Measurements from ENCODE around the gene GALNT15.

Gene GALNT15

DNA sequence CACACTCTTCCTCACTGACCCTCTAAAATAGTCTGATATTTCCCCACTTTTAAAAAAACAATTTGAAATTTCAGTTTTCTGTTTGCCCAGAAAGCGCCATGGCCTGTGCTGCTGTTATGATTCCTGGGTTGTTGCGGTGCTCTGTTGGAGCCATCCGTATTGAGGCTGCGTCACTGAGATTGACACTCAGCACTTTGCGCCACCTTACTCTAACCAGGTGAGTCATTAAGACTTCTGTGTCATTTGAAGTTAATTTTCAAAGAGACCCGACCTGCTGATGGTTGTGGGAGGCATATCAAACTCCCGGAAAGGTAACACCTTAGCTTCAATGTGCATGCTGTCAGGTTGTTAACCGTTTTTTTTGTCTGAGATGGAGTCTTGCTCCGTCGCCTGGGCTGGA, 96.4 kb downstream of the GALNT15 start:
- DNase-seq: no peak

DNA sequence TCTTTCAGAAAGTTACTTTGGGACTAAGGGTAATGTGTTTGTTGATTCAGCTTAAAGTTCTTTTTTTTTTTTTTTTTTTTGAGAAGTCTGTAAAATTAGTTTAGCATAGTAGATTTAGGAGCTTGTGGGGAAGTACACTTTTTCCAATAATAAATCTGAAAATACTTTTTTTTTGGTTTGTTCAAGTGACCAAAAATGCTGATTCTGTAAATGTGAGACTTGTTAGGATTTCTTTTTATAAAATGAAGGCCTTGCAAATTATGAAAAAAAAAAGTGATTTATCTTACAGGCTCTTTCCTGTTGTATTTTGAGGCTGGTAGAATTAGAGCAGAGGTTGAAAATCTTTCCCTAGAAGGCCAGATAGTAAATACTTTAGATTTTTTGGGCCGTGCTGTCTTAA, 98.1 kb downstream of the GALNT15 start:
- intact Hi-C loops (cut with DNase I; ENCODE audit: low total_unique reads): no loop called here

More for the DNA sequence above, 96.4 kb downstream of the GALNT15 start:
- Histone ChIP-seq H3K4me3 (no peak overlapping the region), H3K36me3 (peaks cover 14 to 32% (median 26%) of the 10 kb centered on the region in 3 donors), H3K4me1 (peaks cover 0 to 22% (median 10%) of the 10 kb centered on the region in 4 donors), H3K27me3 (no peaks in the 10 kb centered on the region), H3K27ac (no peak overlapping the region), H3K9me3 (no peaks in the 10 kb centered on the region)
- intact Hi-C loops (cut with DNase I; ENCODE audit: low total_unique reads): no loop called here
- TF ChIP-seq, protein P1, sequence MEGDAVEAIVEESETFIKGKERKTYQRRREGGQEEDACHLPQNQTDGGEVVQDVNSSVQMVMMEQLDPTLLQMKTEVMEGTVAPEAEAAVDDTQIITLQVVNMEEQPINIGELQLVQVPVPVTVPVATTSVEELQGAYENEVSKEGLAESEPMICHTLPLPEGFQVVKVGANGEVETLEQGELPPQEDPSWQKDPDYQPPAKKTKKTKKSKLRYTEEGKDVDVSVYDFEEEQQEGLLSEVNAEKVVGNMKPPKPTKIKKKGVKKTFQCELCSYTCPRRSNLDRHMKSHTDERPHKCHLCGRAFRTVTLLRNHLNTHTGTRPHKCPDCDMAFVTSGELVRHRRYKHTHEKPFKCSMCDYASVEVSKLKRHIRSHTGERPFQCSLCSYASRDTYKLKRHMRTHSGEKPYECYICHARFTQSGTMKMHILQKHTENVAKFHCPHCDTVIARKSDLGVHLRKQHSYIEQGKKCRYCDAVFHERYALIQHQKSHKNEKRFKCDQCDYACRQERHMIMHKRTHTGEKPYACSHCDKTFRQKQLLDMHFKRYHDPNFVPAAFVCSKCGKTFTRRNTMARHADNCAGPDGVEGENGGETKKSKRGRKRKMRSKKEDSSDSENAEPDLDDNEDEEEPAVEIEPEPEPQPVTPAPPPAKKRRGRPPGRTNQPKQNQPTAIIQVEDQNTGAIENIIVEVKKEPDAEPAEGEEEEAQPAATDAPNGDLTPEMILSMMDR (IDR thresholded peaks at IDR 0.05): no peak

GRCh38 chr3:16273867-16274266, 99.4 kb downstream of the GALNT15 start:
- H3K4me3 ChIP-seq: no peak overlapping the region
- peaks cover 14 to 40% (median 26%) of the 10 kb centered on the region in 3 donors for H3K36me3 ChIP-seq
- DNase-seq: no peak
- intact Hi-C loops (cut with DNase I; ENCODE audit: low total_unique reads): no loop called here
- no peaks in the 10 kb centered on the region for H3K4me1 ChIP-seq
- no peaks in the 10 kb centered on the region for H3K27me3 ChIP-seq
- no peak overlapping the region for H3K27ac ChIP-seq
- TF ChIP-seq, protein P1 (IDR thresholded peaks at IDR 0.05): no peak
- no peaks in the 10 kb centered on the region for H3K9me3 ChIP-seq

More for the DNA sequence above, 98.1 kb downstream of the GALNT15 start:
- Histone ChIP-seq H3K9me3 (no peaks in the 10 kb centered on the region), H3K4me1 (peaks cover 0 to 8% (median 2%) of the 10 kb centered on the region in 4 donors), H3K27ac (no peak overlapping the region), H3K4me3 (no peak overlapping the region), H3K36me3 (peaks cover 14 to 40% (median 26%) of the 10 kb centered on the region in 3 donors), H3K27me3 (no peaks in the 10 kb centered on the region)
- TF ChIP-seq, protein P1 (IDR thresholded peaks at IDR 0.05): no peak
- DNase-seq: no peak

GRCh38 chr3:16277471-16277870, 103.0 kb downstream of the GALNT15 start:
- Histone ChIP-seq H3K4me1 (no peaks in the 10 kb centered on the region), H3K36me3 (peaks cover 0 to 20% (median 6%) of the 10 kb centered on the region in 3 donors), H3K9me3 (no peaks in the 10 kb centered on the region), H3K27ac (no peak overlapping the region), H3K27me3 (no peaks in the 10 kb centered on the region), H3K4me3 (no peak overlapping the region)
- TF ChIP-seq, protein P1 (IDR thresholded peaks at IDR 0.05): no peak
- intact Hi-C loops (cut with DNase I; ENCODE audit: low total_unique reads): no loop called here
- no peak for DNase-seq

DNA sequence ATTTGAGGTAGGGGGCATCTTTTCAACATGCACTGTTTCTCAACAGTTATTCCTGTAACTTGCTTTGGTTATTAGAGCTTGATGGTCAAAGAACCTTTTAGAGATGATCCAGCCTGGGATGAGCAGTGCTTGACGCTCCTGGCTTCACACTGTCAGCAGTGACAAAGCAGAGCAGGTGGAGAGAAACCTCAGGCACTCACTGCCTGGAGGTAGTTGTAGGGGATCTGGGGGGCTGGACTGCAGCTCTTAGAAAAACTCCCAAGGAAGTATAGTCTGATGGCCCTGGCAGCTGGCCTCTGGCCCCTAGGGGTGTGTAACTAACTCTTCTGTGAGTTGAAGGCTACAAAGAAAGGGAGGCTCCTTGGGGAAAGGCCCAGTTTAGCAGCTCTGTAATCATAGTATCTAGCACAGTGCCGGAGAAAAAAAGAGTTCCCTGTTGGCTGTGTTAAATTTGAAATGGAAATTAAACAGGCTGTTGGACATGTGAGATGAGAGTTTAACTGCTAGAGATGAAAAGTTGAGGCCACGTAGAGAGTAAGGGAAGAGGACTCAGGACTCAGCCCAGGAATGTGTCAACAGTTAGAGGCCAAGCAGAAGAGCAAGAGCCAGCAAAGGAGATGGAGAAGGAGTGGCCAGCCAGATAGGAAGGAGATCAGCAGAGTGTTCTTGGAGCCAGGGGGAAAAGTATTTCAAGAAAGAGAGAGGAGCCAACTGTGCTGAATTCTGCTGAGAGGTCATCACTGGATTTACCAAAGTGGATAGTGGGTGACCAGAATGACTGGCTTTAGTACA, 104.7 kb downstream of the GALNT15 start:
- TF ChIP-seq, protein P1 (IDR thresholded peaks at IDR 0.05): no peak
- Histone ChIP-seq H3K36me3 (peaks cover 0 to 19% (median 5%) of the 10 kb centered on the region in 3 donors), H3K4me1 (no peaks in the 10 kb centered on the region), H3K27me3 (no peaks in the 10 kb centered on the region), H3K27ac (no peak overlapping the region), H3K4me3 (no peak overlapping the region), H3K9me3 (no peaks in the 10 kb centered on the region)
- intact Hi-C loops (cut with DNase I; ENCODE audit: low total_unique reads): no loop called here
- DNase-seq: no peak
